ENCODE data around the gene HOXB3.

The HOXB3 gene

DNA sequence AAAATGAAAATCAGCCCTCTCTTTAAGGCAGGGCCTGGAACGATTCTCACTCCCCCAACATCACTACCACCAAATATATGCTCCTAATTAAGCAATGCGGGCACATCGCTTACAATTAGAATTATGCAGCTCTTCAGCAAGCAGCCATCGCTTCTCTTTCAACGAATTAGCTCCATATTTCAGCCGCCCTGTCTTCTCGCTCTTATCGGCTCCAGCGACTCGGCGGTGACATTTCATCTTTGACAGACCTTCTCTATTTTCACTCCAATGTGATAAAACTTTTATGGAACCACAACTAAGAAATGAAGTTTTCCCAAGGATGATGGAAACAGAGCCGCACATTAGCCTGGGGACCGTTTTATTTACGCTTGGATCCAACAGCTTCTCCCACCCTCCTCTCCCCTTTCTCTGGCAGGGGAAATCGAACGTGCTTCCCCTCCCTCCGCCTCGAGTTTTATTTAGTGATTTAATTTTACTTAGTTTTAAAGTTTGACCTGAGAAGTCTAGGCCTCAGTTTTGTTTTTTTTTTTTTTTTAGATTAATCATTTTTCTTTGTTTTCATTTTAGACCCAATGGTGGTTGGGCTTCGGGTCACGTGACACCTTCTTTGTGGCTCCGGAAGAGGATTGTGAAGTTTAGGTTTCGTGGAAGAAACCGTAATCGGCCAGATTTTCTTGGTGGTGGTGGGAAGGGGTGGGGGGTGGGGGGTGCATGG is 42.1 kb downstream of the HOXB3 start (continued):
- TF ChIP-seq GLI4 (tag by site-specific recombination; IDR thresholded peaks at IDR 0.05) (no peak), FEZF1 (tag by site-specific recombination; IDR thresholded peaks at IDR 0.05) (peak; percentile 64; the same call in 1 of the 2 replicates), ZNF701 (tag by site-specific recombination; IDR thresholded peaks at IDR 0.05) (no peak), ZNF580 (tag by site-specific recombination; IDR thresholded peaks at IDR 0.05) (no peak)

- CTCF ChIA-PET = interaction anchor here (0.5 to 3.1 kb wide), 12 partner anchors 15 to 439 kb away, joined by 3 to 15 read pairs (median 3); no protein-coding TSS in a partner anchor
- POLR2A ChIA-PET = interaction anchor here (0.6 to 1.8 kb wide), 11 partner anchors 8 to 527 kb away, joined by 3 to 22 read pairs (median 4); partner anchors contain the start of genes HOXB5 and HOXB9
- peak overlapping the region; percentile 100 for H3K27ac ChIP-seq (ENCODE audit: extremely low read depth, low read depth, low read length)
- TF ChIP-seq KLF16 (tag by site-specific recombination; IDR thresholded peaks at IDR 0.05) = no peak
- peak; percentile 62 for TF ChIP-seq ZNF366 (tag by site-specific recombination; conservative IDR thresholded peaks at IDR 0.05)
- peak; percentile 65 for TF ChIP-seq ZFHX2 (tag by site-specific recombination; conservative IDR thresholded peaks at IDR 0.05)
- TF ChIP-seq ZNF677 (tag by site-specific recombination; IDR thresholded peaks at IDR 0.05) = no peak
- 0 out of 2 replicates have a peak, but pooled peaks have one; percentile 41 for TF ChIP-seq TCF7L2 (IDR thresholded peaks at IDR 0.05; ENCODE audit: borderline replicate concordance, low read depth, low read length)
- TF ChIP-seq, protein P1, sequence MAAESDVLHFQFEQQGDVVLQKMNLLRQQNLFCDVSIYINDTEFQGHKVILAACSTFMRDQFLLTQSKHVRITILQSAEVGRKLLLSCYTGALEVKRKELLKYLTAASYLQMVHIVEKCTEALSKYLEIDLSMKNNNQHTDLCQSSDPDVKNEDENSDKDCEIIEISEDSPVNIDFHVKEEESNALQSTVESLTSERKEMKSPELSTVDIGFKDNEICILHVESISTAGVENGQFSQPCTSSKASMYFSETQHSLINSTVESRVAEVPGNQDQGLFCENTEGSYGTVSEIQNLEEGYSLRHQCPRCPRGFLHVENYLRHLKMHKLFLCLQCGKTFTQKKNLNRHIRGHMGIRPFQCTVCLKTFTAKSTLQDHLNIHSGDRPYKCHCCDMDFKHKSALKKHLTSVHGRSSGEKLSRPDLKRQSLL (tag by site-specific recombination; IDR thresholded peaks at IDR 0.05) = peak; percentile 67; the same call in 1 of the 2 replicates
- no peak; the same call in 1 of the 2 replicates for TF ChIP-seq ZBTB1 (tag by site-specific recombination; IDR thresholded peaks at IDR 0.05)
- TF ChIP-seq REPIN1 (tag by site-specific recombination; IDR thresholded peaks at IDR 0.05; ENCODE audit: low read depth) = no peak
- TF ChIP-seq ZNF10 (tag by site-specific recombination; IDR thresholded peaks at IDR 0.05) = no peak
- TF ChIP-seq ZNF433 (tag by site-specific recombination; IDR thresholded peaks at IDR 0.05; ENCODE audit: low read depth) = no peak
- TF ChIP-seq, protein P2, sequence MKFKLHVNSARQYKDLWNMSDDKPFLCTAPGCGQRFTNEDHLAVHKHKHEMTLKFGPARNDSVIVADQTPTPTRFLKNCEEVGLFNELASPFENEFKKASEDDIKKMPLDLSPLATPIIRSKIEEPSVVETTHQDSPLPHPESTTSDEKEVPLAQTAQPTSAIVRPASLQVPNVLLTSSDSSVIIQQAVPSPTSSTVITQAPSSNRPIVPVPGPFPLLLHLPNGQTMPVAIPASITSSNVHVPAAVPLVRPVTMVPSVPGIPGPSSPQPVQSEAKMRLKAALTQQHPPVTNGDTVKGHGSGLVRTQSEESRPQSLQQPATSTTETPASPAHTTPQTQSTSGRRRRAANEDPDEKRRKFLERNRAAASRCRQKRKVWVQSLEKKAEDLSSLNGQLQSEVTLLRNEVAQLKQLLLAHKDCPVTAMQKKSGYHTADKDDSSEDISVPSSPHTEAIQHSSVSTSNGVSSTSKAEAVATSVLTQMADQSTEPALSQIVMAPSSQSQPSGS (tag by site-specific recombination; IDR thresholded peaks at IDR 0.05; ENCODE audit: low read depth) = 0 out of 2 replicates have a peak, but pooled peaks have one; percentile 7
- TF ChIP-seq PRDM6 (tag by site-specific recombination; IDR thresholded peaks at IDR 0.05) = peak; percentile 97
- TF ChIP-seq ZNF202 (tag by site-specific recombination; IDR thresholded peaks at IDR 0.05; ENCODE audit: borderline replicate concordance) = no peak
- TF ChIP-seq, protein P3, sequence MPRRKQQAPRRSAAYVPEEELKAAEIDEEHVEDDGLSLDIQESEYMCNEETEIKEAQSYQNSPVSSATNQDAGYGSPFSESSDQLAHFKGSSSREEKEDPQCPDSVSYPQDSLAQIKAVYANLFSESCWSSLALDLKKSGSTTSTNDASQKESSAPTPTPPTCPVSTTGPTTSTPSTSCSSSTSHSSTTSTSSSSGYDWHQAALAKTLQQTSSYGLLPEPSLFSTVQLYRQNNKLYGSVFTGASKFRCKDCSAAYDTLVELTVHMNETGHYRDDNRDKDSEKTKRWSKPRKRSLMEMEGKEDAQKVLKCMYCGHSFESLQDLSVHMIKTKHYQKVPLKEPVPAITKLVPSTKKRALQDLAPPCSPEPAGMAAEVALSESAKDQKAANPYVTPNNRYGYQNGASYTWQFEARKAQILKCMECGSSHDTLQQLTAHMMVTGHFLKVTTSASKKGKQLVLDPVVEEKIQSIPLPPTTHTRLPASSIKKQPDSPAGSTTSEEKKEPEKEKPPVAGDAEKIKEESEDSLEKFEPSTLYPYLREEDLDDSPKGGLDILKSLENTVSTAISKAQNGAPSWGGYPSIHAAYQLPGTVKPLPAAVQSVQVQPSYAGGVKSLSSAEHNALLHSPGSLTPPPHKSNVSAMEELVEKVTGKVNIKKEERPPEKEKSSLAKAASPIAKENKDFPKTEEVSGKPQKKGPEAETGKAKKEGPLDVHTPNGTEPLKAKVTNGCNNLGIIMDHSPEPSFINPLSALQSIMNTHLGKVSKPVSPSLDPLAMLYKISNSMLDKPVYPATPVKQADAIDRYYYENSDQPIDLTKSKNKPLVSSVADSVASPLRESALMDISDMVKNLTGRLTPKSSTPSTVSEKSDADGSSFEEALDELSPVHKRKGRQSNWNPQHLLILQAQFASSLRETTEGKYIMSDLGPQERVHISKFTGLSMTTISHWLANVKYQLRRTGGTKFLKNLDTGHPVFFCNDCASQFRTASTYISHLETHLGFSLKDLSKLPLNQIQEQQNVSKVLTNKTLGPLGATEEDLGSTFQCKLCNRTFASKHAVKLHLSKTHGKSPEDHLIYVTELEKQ (tag by site-specific recombination; IDR thresholded peaks at IDR 0.05; ENCODE audit: borderline replicate concordance) = peak; percentile 67; the same call in 1 of the 2 replicates
- TF ChIP-seq ZNF830 (tag by site-specific recombination; IDR thresholded peaks at IDR 0.05; ENCODE audit: low read depth) = no peak
- no peak; the same call in 1 of the 2 replicates for TF ChIP-seq ZNF184 (tag by site-specific recombination; IDR thresholded peaks at IDR 0.05)
- TF ChIP-seq ZNF175 (tag by site-specific recombination; IDR thresholded peaks at IDR 0.05) = no peak
- peak; percentile 92 for TF ChIP-seq ZNF843 (tag by site-specific recombination; IDR thresholded peaks at IDR 0.05)
These were observed 42.9 kb downstream of the HOXB3 start for GRCh38 chr17:48546924-48547807.

More at GRCh38 chr17:48546924-48547807, 42.9 kb downstream of the HOXB3 start:
- no peak overlapping the region for H3K4me3 ChIP-seq (ENCODE audit: low read depth, low read length)
- peaks cover 48% of the 10 kb centered on the region for H3K4me1 ChIP-seq (ENCODE audit: control insufficient read depth, insufficient read depth, low read length)
- H3K36me3 ChIP-seq (ENCODE audit: control insufficient read depth in 2 of 2, insufficient read depth in 1 of 2, low read length in 2 of 2) = peaks cover 15 to 37% of the 10 kb centered on the region in 2 experiments
- no peaks in the 10 kb centered on the region for H3K9me3 ChIP-seq (ENCODE audit: control insufficient read depth, insufficient read depth, low read depth, low read length)

Data from HEK293 (cell line).